Smooth muscle cell (in vitro differentiated cells): ENCODE measurements around the gene HS6ST3. TPM values are rescaled to one million over a fixed set of nuclear protein-coding genes. Genes with fewer than 3 reads are reported as not detected.

Experiments
- DNase-seq: peaks from one replicate; lab custom pipeline; 2025; ENCODE audit not compliant: unreplicated experiment; lab: John Stamatoyannopoulos, UW
- H2AFZ ChIP-seq: fragments of 200-600 bp; sonication (generic); 2 replicates; pipeline ENCODE4 v1.6.0; 2016; ENCODE audit warnings: antibody characterized with exemption, low read depth, mild to moderate bottlenecking
- H3F3A ChIP-seq: fragments of 200-600 bp; sonication (generic); 2 replicates; pipeline ENCODE4 v1.6.0; 2017; ENCODE audit warnings: antibody characterized with exemption, low read depth
- H3K27ac ChIP-seq: fragments of 200-600 bp; sonication (generic); 2 replicates; pipeline ENCODE4 v1.5.1; 2016; ENCODE audit warnings: low read depth, mild to moderate bottlenecking
- H3K27me3 ChIP-seq: fragments of 200-600 bp; sonication (generic); 2 replicates; pipeline ENCODE4 v1.6.1; 2016; ENCODE audit warnings: low read depth, mild to moderate bottlenecking
- H3K36me3 ChIP-seq: fragments of 200-600 bp; sonication (generic); 2 replicates; pipeline ENCODE4 v1.5.1; 2016; ENCODE audit warnings: low read depth
- H3K4me1 ChIP-seq: fragments of 200-600 bp; sonication (generic); 2 replicates; pipeline ENCODE4 v1.5.1; 2016; ENCODE audit warnings: low read depth
- H3K4me2 ChIP-seq: fragments of 200-600 bp; sonication (generic); 2 replicates; pipeline ENCODE4 v1.6.0; 2016; ENCODE audit warnings: mild to moderate bottlenecking
- H3K4me3 ChIP-seq: fragments of 200-600 bp; sonication (generic); 2 replicates; pipeline ENCODE4 v1.5.1; 2016; ENCODE audit warnings: mild to moderate bottlenecking
- H3K79me2 ChIP-seq: fragments of 200-600 bp; sonication (generic); 2 replicates; pipeline ENCODE4 v1.6.0; 2016; ENCODE audit warnings: low read depth, mild to moderate bottlenecking
- H3K9ac ChIP-seq: fragments of 200-600 bp; sonication (generic); 2 replicates; pipeline ENCODE4 v1.6.0; 2016; ENCODE audit warnings: low read depth
- H3K9me3 ChIP-seq: fragments of 200-600 bp; sonication (generic); replicated peaks from 2 replicates; pipeline ENCODE4 v1.5.1; 2016; ENCODE audit warnings: low read depth
- H4K20me1 ChIP-seq: fragments of 200-600 bp; sonication (generic); 2 replicates; pipeline ENCODE4 v1.6.0; 2016; ENCODE audit warnings: low read depth
- CTCF ChIP-seq: fragments of 200-600 bp; sonication (generic); IDR thresholded peaks from 2 replicates; pipeline ENCODE4 v1.5.1; 2017; ENCODE audit warnings: borderline replicate concordance, mild to moderate bottlenecking, antibody characterized with exemption; ENCODE audit not compliant: insufficient read depth, poor library complexity, severe bottlenecking
- WGBS: methylation state at CpG from one replicate; pipeline ENCODE4 v1.1.7; 2016; ENCODE audit warnings: low lambda C conversion rate; 5-methylcytosine and 5-hydroxymethylcytosine counted together
- polyA plus RNA-seq: library from polyadenylated mRNA; unstranded; fragments of >200 nt; fragmentation: Nextera tagmentation; extraction: Ambion mirVana; gene quantifications from 2 replicates; pipeline ENCODE4 v1.2.1, GENCODE V29; 2016
- total RNA-seq: library from RNA; depleted of rRNA; stranded (reverse); fragments of >200 nt; gene quantifications from 2 replicates; pipeline ENCODE4 v1.2.3, GENCODE V29; 2014

HS6ST3 gene
- total and polyA plus RNA-seq, 2 experiments from 2014 or later = 0.09 TPM; not detected in 1

DNA sequence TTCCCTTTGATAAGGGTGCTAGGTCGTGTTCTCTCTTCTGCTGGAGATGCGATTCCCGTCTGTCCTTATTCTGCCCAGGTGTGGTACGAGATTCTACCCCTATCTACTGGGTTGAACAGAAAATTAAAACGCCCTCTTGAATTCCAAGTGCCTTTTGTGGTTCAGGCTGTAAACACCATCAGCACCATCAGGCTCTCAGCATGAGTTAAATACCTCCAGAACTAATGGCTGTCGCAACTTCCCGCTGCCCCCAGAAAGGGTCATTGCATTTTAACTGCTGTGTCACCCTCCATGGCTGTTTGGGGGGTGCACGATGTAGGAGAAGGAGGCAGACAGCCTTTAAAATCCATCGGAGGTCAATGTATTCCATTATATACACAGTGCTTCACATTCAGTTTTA is 727.0 kb downstream of the HS6ST3 start:
- Histone ChIP-seq H3K9ac (no peak overlapping the region), H3K4me3 (no peak overlapping the region), H3F3A (no peaks in the 10 kb centered on the region), H4K20me1 (no peaks in the 10 kb centered on the region), H2AFZ (no peak overlapping the region), H3K4me1 (no peaks in the 10 kb centered on the region), H3K4me2 (no peak overlapping the region), H3K36me3 (no peaks in the 10 kb centered on the region), H3K27ac (no peak overlapping the region), H3K9me3 (no peaks in the 10 kb centered on the region), H3K79me2 (no peaks in the 10 kb centered on the region), H3K27me3 (no peaks in the 10 kb centered on the region)
- WGBS = 55% methylated on average over 9 of the region's 9 CpGs
- TF ChIP-seq CTCF = no peak
- no peak for DNase-seq

GRCh38 chr13:96817336-96817941 is 727.5 kb downstream of the HS6ST3 start:
- H3K27ac ChIP-seq = no peak overlapping the region
- no peaks in the 10 kb centered on the region for H3K9me3 ChIP-seq
- peak; percentile 60 for TF ChIP-seq CTCF
- H3K79me2 ChIP-seq = no peaks in the 10 kb centered on the region
- WGBS = 22% methylated on average over 4 of the region's 4 CpGs
- no peaks in the 10 kb centered on the region for H4K20me1 ChIP-seq
- H3K9ac ChIP-seq = no peak overlapping the region
- H3K4me2 ChIP-seq = no peak overlapping the region
- no peak overlapping the region for H3K4me3 ChIP-seq
- no peaks in the 10 kb centered on the region for H3K36me3 ChIP-seq
- H3F3A ChIP-seq = no peaks in the 10 kb centered on the region
- H3K27me3 ChIP-seq = no peaks in the 10 kb centered on the region
- no peak overlapping the region for H2AFZ ChIP-seq
- no peaks in the 10 kb centered on the region for H3K4me1 ChIP-seq
- no peak for DNase-seq

GRCh38 chr13:96819375-96819774 is 729.5 kb downstream of the HS6ST3 start:
- no peaks in the 10 kb centered on the region for H3K36me3 ChIP-seq
- H3K4me3 ChIP-seq = no peak overlapping the region
- no peaks in the 10 kb centered on the region for H3F3A ChIP-seq
- no peaks in the 10 kb centered on the region for H3K4me1 ChIP-seq
- no peaks in the 10 kb centered on the region for H4K20me1 ChIP-seq
- TF ChIP-seq CTCF = no peak
- no peaks in the 10 kb centered on the region for H3K9me3 ChIP-seq
- no peak for DNase-seq
- no peaks in the 10 kb centered on the region for H3K27me3 ChIP-seq
- H3K27ac ChIP-seq = no peak overlapping the region
- H3K9ac ChIP-seq = no peak overlapping the region
- H2AFZ ChIP-seq = no peak overlapping the region
- no peak overlapping the region for H3K4me2 ChIP-seq
- no peaks in the 10 kb centered on the region for H3K79me2 ChIP-seq
- WGBS = 86% methylated on average over 5 of the region's 5 CpGs

- Histone ChIP-seq H3K4me1 (no peaks in the 10 kb centered on the region), H3F3A (no peaks in the 10 kb centered on the region), H4K20me1 (no peaks in the 10 kb centered on the region), H3K4me2 (no peak overlapping the region), H3K27ac (no peak overlapping the region), H2AFZ (no peak overlapping the region), H3K9me3 (no peaks in the 10 kb centered on the region), H3K9ac (no peak overlapping the region), H3K27me3 (no peaks in the 10 kb centered on the region), H3K79me2 (no peaks in the 10 kb centered on the region), H3K36me3 (no peaks in the 10 kb centered on the region), H3K4me3 (no peak overlapping the region)
- 32% methylated on average over 1 of the region's 1 CpG for WGBS
- no peak for TF ChIP-seq CTCF
- DNase-seq = no peak
Measured at GRCh38 chr13:96821381-96821780, 731.5 kb downstream of the HS6ST3 start.
